HCT116 (cell line): ENCODE measurements around the gene RBM47.

Experiments
- CEBPB ChIP-seq: IDR thresholded peaks from 2 replicates; pipeline ENCODE4 v1.6.1; 2012; ENCODE audit warnings: low read depth
- CTCF ChIP-seq, 3 experiments: fragments of 200-600 bp in 1 of 3; sonication (generic) in 1 of 3; IDR thresholded peaks in 2 of 3; conservative IDR thresholded peaks in 1 of 3; 2 replicates each; pipeline ENCODE4 v1.5.1; 2012 to 2017; ENCODE audit warnings: low read depth in 2 of 3, low read length in 2 of 3, antibody characterized with exemption in 1 of 3, borderline replicate concordance in 1 of 3, control low read depth in 1 of 3, mild to moderate bottlenecking in 1 of 3, mixed read lengths in 1 of 3, mixed run types in 1 of 3, moderate library complexity in 1 of 3; ENCODE audit not compliant: insufficient read depth in 1 of 3
- EGR1 ChIP-seq: IDR thresholded peaks from 2 replicates; pipeline ENCODE4 v1.6.1; 2012; ENCODE audit warnings: low read depth
- ELF1 ChIP-seq: IDR thresholded peaks from 2 replicates; pipeline ENCODE4 v1.6.1; 2012; ENCODE audit warnings: low read depth, borderline replicate concordance
- EZH2phosphoT487 ChIP-seq: fragments of 200-600 bp; IDR thresholded peaks from 2 replicates; pipeline ENCODE4 v1.6.1; 2018; ENCODE audit warnings: antibody characterized with exemption, borderline replicate concordance
- YY1 ChIP-seq: IDR thresholded peaks from 2 replicates; pipeline ENCODE4 v1.6.1; 2011; ENCODE audit warnings: low read length, low read depth, moderate library complexity, mild to moderate bottlenecking; ENCODE audit not compliant: insufficient replicate concordance; ENCODE audit errors: extremely low read depth
- TF ChIP-seq, protein P1 (sequence below): IDR thresholded peaks from 2 replicates; pipeline ENCODE4 v1.6.1; 2012

- TF ChIP-seq EZH2phosphoT487 = no peak
- no peak for TF ChIP-seq YY1
- TF ChIP-seq CTCF (IDR thresholded peaks at IDR 0.05 in 2 of 3, conservative IDR thresholded peaks at IDR 0.05 in 1 of 3; ENCODE audit: borderline replicate concordance in 1 of 3, insufficient read depth in 1 of 3, low read depth in 2 of 3, low read length in 2 of 3) = no peak
- TF ChIP-seq, protein P1, sequence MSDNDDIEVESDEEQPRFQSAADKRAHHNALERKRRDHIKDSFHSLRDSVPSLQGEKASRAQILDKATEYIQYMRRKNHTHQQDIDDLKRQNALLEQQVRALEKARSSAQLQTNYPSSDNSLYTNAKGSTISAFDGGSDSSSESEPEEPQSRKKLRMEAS = no peak
- TF ChIP-seq EGR1 = no peak
- TF ChIP-seq CEBPB = no peak
- TF ChIP-seq ELF1 = no peak
Observed at GRCh38 chr4:40446839-40447238, 182.8 kb downstream of the RBM47 start.
